IPS DF 19.7 (cell line): Measurements from ENCODE around the gene SH3PXD2A.

ENCODE experiments used
- DNase-seq: peaks from one replicate; pipeline ENCODE4 v3.0.0-alpha.2; 2013; ENCODE audit warnings: low read depth, low spot score

SH3PXD2A gene

DNA sequence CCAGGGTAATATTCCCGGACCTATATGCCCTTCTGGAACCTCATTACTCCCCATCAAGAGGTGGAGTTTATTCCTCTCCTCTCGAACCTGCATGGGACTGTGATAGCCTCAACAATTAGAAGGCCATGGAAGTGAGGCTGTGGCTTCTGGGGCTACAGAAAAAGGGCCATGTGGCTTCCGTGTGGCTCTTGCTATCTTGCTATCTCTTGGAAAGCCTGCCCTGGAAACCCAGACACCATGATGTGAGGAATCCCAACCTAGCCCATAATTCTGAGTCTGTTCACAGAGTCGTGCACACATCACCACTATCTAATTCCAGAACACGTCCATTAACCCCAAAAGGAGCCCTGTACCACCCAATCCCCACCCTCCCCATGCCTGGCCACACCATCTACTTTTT, 20.8 kb upstream of the SH3PXD2A start:
- no peak for DNase-seq

DNA sequence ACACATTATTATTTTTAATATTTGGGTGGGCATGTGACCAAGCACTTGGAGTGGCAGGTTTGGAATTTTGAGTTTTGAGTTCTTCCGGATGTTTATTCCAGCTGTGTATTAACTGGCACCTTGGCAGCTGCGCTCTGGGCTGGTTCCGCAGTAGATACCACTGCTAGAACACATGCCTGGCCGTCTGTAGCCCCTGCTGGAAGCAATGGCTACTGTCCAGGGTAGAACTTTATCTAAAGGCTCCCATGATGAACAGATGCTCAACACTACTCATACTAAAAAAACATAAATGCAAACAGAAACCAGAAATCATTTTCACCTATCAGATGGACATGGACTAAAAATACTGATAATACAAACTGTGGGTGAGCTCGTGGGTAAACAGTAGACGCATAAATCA, 19.4 kb upstream of the SH3PXD2A start:
- no peak for DNase-seq

DNA sequence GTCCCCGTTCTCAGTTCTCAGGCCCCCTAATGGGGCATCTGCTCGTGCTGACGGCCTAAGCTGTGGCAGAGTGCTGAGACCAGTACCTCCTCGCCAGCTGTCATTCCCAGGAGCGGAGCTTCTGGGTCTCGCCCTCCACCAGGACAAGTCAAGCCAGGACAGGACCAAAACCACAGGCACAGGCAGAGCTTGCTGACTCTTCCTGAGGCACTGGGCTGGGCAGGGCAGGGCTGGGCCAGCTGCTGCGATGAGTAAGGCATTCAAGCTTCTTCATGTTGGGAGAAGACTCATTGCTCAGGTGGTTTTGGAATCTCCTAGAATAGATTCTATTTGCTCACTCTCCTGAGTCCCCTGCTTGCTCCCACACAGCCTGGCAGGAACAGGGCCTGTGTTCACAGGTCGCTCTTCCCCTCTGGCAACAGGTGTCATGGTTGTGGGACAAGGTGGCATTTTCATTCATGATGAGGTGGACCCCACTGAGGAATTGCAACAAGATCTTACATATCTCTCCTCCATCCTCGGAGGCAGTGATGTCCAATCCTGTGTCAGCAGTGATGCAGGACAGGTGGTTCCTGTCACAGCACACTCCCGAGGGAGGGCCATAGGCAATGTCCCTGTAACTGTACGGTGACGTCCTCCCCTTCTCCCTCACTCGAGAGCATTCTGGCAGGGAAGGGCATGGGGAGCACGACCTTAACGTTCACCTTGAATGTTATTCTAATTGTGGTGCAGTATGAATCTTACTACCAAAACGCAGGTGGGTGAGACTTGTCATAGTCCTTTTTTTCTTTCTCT, 17.0 kb upstream of the SH3PXD2A start:
- DNase-seq, result no peak

DNA sequence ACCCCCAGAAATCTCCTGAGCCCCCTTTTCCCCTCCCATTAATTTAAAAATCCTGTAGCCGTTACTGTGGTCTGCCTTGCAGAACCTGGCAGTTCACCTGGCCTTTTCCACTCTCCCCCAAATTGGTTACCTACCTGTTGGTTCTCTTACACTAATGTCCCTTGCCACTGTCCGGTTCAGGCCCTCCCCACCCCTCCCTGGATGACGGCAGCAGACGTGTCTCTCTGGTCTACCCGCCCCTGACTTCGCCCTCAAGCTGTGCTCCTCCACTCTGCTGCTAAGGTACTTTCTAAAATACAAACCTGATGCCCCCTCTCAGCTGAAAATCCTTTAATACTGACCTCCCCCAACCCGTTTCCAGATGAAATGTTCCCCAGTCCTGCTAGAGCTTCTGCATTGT, 15.6 kb upstream of the SH3PXD2A start:
- DNase-seq, result no peak

DNA sequence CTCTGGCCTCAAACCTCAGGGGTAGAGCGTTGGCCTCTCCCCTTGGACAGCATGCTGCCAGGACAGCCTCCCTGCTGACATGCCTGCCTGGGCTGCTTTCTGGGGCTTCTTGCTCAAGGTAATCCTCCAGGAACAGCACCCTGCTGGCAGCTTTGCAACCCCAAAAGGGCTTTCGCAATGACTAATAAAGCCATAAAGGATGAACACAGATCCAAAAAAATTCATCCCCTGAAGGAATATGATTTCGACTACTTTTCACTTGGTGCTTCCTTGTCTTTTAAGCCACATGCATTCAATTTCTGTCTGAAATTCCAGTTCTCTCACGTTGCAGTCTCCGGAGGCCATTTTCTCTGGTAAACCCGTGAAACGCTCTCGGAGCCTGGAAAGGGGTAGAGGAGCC, 15.1 kb upstream of the SH3PXD2A start:
- no peak for DNase-seq

DNA sequence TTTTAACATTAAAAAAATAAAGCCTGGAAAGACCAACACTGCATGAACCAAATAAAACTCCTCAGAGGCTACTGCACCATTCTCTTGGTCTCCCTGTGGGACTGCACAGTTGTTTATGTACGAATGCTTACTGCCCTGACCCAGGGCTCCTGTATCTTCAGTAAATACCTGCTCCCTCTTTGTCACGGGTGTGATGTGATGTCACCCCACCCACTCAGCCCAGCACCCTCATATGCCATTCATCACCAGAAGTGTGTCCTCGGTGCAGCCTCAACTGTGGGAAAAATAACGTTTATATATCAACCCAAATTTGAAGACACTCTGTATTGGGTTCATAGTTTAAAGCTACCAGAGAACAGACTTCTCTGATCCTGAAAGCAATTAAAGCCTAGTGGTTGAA, 14.0 kb upstream of the SH3PXD2A start:
- no peak for DNase-seq

DNA sequence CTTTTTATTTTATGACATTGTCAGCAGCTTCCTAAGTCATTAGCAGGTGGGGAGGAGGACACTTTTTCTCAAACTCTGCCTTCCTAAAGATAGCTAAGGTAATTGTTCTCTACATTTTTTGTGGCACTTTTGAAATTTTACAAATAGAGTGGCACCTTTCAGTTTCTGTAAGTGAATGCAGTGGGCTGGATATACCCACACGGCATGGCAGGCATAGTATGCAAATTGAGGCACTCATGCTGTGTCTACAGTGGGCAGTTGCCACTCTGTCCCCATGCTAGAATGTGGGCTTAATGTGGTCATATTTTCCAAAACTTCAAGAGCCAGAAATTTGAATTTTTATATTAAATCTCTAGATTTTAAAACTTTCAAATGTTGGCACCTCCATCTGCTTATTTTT, 12.8 kb upstream of the SH3PXD2A start:
- DNase-seq, result no peak

DNA sequence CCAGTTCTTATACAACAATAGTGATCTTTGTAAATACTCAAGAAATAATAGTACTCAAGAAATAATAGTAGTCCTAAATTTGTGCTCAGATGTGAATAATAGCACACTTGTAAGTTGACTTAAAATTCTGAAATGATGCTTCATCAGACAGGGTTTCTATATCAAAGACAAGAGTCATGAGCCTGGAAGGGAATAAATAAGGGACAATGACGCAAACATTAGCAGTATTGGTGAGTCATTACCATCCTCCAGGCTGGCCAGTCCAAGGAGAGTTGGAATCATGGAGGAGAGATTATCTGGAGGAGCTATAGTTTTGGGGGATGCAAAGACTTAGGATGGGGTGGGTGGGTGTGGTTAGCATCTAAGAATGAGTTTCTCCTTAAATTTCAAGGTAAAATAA, 6.1 kb upstream of the SH3PXD2A start:
- DNase-seq, result no peak

DNA sequence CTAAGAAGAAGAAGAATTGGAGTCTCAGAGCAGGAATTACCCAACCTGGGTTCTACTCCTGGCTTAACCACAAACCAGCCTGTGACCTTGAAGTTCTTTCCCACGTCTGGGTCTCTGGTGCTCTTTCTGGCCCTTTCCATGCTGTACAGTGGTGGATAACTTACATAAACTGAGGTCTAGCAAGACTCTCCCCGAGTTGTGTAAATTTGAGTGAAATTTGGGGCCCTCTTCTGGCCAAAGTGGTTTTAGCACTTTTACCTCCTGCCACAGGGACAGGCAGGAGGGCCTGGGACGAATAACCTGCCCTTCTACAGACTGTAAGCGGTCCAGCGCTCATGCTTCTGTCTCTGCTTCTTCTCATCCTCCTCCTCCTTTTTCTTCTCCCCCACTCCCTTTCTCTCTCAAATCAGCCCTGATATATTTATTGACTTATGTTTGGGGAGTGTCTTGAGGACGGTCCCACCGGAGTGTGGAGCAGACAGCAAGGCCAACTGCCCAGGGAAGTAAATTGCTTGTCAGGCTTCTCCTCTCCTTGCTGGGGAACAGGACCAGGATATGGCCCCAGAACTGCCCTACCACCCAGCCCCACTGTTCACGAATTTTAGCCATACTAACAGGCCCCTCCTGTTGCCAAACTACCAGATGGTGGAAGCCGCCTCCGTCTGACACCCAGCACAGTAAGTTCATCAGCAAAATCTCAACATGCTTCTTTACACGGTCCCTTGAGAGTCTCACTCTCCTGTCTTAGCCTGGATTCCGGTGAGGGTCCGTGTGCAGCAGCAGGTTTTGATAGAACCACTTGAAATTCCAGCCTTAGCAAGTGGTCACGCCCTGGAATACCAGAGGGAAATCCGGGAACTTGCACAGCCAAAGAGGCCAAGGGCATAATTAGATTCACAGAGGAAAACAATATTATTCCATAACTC, 4.0 kb upstream of the SH3PXD2A start:
- DNase-seq, result no peak

DNA sequence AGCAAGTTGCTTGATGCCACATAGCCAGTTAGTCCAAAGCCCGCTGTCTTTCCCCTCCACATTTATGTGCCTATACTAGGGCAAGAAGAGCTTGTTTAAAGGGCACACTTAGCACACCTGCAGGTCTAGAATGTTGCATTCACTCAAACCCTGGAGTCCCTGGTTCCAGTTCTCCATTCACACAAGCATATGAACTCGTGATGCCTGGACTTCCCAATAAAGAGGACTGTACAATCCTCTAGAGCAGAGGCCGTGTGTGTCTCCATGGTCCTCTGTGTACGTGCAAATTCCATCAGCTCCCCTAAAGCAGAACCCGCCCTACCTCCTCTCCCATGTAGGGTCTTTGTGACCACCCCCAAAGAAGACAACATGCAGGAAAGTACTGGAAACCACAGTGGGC, 3.0 kb upstream of the SH3PXD2A start:
- DNase-seq, result no peak

DNA sequence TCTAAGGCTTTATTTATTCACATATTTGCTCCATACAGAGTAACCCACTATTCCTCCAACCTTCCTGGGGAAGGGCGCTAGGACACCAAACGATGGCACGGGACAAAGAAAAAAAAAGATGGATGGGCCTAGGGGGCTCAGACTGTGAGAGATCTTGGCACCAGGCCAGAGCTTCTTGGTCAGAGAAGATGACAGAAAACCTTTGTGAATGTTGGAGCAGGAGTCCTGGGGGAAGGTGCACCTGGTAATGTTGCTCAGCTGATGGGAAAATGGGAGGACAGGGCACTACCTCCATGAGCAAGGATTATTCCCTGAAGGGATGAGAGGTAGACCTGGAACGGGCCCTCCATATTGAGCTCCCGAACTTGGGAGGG, 1.4 kb upstream of the SH3PXD2A start:
- no peak for DNase-seq

DNA sequence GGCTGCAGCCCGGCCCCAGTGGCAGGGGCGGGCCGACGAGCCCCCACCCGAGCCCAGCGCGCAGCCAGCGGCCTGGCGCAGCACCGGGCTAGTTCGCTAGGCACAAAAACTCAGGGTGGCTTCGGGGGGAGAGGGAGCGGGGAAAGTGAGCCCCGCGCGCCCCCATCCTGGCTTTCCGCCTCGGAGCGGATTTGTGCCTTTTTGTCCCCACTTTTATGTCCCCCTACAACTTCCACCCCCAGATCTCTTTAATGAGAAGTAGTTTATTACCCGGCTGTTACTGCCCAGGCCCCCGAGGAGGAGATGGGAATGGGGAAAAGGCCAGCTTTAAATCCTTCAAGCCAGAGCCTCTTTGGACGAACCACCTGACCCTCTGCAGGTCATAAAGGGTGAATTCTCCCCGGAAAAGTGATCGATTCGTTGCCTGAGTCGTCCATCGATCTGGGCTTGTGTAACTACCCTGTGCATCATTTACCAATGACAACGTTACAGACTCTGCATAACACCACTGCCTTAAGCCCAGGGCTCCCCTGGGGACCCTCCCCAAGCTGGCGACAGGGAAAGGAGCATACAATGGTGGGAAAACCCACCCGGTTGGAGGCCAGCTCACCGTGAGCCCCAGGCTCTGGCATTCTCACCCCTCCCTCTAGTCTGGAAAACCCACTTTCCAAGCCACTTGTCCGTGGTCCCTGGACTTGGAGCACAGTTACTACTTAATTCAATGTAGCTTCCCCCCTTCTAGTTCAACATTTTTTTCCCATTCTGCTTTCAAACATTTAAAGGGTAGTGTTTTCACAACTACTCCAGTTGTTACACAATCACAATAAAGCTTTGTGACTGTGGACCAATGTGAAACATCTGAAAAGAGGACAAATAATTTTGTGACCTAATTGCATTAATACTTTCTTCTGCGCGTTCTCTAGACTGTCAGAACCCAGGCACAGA, 748 bp upstream of the SH3PXD2A start:
- no peak for DNase-seq

DNA sequence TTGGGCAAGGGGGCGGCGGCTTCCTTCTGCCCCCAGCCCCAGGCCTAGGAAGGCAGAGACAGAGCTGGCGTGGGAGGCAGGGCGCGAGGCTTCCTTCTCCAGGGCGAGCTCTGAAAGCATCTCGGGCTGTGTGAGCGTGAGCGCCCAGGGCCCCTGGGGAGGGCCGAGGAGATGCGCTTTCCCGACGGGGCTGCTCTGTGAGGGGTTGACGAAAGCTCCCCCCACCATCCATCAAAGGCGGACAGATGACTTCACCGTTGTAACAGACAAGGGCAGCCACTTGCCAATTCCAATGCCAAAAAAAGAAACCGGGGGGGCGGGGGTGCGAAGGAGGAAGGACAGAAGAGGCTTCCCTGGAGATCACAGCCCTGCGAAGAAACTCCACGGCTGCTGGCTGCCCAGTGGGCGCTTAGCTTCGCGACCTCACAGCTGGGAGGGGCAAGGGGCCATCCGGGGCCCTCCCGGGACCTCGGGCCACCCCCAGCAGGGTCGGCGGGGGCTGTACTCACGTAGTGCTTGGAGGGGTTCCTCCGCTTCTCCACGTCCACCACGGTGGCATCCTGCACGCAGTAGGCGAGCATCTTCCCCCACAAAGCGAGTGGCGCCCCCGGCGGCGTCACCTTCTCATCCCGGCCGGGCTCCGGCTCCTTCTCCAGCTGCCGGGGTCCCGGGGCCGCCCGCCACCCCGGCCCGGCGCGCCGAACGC, 537 bp downstream of the SH3PXD2A start:
- DNase-seq, result no peak

DNA sequence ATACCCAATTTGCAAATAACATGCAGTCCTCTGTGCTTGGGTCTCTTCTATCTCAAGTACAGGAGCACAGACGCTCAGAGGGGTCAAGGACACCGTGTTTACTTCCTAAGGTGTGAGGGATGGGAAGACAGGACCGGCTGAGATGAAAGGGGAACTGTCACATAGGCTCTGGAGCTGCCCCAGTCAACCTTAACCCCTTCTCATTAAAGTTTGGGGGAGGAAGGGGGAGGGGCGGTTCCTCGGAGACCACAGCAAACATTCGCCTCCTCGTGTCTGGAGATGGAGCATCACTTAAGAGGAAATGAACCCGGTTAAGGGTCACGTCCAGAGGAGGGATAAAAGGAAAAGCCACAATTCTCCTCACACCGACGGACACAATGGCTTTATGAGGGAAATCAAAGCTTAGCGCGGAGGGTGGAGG, 1.1 kb downstream of the SH3PXD2A start:
- DNase-seq, result no peak

DNA sequence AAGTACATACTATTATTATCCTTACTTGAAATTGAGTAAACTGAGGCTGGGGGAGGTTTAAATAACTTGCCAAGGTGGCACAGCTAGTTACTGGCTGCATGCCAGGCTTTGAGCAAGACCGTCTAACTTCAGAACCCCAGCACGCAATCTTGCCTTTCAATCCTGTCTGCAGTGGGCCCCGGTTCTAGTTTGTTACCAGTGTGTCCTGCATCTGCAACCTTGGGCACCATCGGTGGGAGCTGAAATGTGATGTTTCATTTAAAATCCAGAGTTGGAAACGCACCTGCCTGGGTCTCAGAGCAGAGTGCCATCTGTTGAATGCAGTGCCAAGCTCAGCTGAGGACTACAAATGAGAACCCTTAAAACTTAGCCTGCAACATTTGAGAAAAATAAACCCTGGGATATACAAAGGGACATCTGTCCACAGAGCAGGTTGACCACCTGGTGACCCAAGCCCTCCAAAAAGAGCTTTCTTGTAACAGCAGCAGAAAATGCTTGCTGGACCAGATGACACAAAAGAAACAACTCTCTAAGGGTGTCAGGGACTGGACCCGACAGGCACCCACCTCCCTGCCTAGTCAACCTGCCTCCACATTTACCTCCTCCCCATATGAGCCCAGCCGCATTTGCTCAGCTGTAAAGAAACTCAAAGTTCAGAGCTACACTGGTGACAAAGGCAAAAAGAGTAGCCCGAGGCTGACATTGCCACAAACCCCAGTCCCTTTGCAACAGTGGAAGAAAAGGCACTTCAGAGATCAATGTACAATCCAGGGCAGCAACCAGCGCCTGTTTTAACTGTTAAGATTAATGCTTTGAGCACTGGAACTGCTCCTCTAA, 1.7 kb downstream of the SH3PXD2A start:
- DNase-seq, result no peak

DNA sequence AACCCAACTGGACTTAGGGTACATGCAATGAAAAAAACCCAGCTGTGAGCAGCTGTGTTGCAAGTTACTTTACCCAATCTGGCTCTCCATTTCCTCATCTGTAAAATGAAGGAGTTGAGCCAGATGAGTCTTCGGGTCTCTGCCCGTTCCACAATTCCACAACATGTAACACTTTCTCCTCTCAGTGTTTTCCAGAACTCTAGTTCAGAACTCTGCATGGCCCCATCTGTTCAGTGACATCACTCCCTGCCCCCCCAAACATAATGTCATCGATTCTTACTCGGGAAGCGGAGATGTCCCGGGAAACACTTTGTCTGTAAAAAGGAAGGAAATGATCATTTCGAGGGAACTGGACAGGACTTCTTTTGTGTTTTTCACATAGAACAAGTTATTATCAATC, 2.5 kb downstream of the SH3PXD2A start:
- DNase-seq, result no peak

DNA sequence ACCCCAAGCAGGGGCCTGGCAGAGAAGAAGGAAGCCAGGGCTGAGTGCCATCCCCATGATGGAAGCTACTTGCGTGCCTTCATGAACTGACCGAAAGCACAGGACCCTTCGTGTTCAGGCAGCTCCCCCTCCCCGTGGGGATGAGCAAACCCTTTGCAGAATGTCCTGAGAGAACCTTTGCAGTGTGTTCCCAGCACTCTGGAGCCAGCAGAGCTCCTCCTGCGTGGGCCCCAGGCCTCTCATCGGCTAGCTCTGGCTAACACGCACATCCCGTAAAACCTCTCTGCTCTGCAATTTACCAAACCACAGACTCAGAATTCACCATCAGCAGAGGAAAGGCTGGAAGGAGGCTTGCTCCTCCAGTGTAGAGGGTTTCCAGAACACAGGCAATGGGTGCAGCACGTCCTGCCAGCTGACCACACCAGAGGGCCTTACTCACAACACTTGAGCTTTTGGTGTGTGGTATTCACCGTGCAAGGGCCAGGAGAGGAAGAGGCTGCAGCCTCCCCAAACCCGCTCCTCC, 3.1 kb downstream of the SH3PXD2A start:
- DNase-seq, result no peak

DNA sequence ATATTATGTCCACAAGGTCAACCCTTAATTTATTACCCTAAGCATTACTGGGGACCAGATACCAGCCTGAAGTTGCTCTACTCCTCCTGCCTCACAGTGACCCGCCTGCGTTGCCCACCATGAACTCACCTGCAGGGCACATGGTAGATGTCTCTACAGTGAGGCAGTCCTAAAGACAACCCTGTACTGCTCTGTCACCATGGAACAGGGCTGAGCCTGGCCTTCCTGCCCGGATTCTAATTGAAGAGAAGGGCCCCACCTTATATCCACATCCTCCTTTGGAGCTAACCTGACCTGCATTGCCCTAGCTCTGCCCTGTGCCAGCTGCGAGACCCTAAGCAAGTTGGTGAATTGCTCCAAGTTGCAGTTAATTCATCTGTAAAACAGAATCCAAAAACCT, 4.1 kb downstream of the SH3PXD2A start:
- DNase-seq, result no peak

DNA sequence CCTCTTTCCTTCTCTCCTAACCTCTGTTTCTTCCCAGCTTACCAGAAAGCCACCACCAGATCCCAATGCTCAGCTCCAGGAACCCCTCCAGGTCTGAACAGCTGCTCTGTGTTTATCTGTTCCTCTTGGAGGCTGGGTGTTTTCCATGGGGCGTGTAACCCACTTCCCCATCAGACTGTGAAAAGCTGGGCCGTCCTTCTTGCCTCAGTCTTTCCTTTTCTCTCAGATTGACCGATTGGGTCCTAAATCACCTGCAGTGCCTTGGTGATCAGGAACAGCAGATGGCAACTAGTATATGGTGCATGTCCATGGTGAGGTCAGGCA, 4.8 kb downstream of the SH3PXD2A start:
- no peak for DNase-seq

DNA sequence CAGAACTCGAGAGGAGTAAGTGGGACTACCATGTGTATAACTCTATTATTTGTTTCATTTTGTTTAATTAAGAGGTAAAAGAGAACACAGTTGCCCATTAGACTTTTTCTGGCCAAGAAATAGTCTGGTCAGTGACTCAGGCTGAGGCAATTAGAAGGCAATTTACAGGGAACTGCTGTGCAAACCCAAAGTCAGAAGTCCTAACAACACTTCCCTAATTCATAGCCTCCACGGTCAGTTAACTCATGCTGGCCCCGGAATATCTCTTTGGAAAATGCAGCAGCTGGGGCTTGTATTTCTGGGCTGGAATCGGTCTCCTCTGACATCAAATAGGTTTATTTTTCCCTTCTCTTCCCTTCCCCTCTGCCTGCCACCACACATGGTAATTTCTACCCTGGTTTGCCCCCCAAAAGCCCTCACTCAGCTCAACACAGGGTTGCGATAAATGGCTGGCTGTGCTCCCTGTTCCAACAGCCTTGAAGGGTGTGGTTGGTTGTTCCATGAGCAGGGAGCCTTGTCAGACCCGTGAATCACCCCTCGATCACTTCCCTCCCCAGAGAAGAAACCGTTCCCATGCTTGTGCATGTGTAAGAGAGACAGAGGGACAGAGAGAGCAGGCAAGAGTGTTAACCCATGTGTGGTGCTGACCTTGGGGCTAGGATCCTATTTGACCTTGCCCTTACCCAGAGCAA, 5.3 kb downstream of the SH3PXD2A start:
- DNase-seq, result no peak
